Measurements from ENCODE around the gene KRTAP4-8. TPM values are rescaled to one million over a fixed set of nuclear protein-coding genes. Genes with fewer than 3 reads are reported as not detected.
"Not testable (repeated sequence)": the region's sequence is repeated elsewhere in the genome, so short reads cannot be mapped to it uniquely, and the experiment has no call there.

KRTAP4-8 gene
- total and polyA plus RNA-seq, 2 of the 8 experiments (the other 6 are each of a cell fraction or from before 2014, with no cell fraction given) = not detected

DNA sequence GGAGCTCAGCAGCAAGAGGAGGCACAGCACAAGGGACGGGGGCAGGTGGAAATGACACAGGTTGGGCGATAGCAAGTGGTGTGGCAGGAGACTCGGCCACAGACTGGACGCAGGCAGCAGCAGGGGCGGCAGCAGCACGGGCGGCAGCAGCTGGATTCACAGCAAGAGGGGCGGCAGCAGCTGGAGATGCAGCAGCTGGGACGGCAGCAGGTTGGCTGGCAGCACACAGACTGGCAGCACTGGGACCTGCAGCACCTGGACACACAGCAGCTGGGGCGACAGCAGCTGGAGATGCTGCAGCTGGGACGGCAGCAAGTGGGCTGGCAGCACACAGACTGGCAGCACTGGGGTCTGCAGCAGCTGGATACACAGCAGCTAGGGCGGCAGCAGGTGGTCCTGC, 41.9 kb upstream of the KRTAP4-8 start:
- H3K18ac ChIP-seq (ENCODE audit: extremely low read depth, low read length); H3K4me1 ChIP-seq (replicated peaks in 1 of 4; ENCODE audit: control insufficient read depth in 3 of 4, insufficient read depth in 4 of 4, low read length in 3 of 4): not testable (repeated sequence)

More for the DNA sequence above, 41.9 kb upstream of the KRTAP4-8 start:
- H2BK20ac ChIP-seq (ENCODE audit: low read length); H4K8ac ChIP-seq (ENCODE audit: extremely low read depth, insufficient read depth, low read length); POLR2A ChIA-PET (ENCODE audit: partially characterized antibody); H2BK12ac ChIP-seq (ENCODE audit: low read depth, low read length); H3K23ac ChIP-seq (ENCODE audit: insufficient read length); H3K79me2 ChIP-seq (ENCODE audit: control insufficient read depth in 1 of 2, insufficient read depth in 2 of 2, low read length in 2 of 2); H2BK5ac ChIP-seq (ENCODE audit: low read depth, low read length); H3K56ac ChIP-seq (replicated peaks; ENCODE audit: insufficient read length, low read depth, low read length); H3K79me1 ChIP-seq (ENCODE audit: low read depth, low read length); H3K27ac ChIP-seq (ENCODE audit: low read depth, low read length); H2AFZ ChIP-seq (ENCODE audit: low read length); DNase-seq (ENCODE audit: low read depth in 1 of 2, low spot score in 2 of 2); H4K5ac ChIP-seq (ENCODE audit: insufficient read length, low read depth, low read length); H4K20me1 ChIP-seq (replicated peaks in 1 of 2; ENCODE audit: control insufficient read depth in 1 of 2, insufficient read depth in 2 of 2, low read length in 2 of 2); H3K36me3 ChIP-seq (ENCODE audit: control insufficient read depth in 2 of 4, insufficient read depth in 4 of 4, low read length in 3 of 4); H4K91ac ChIP-seq (replicated peaks; ENCODE audit: insufficient read length, low read length); H2AK5ac ChIP-seq (ENCODE audit: low read depth, low read length); H3K4me2 ChIP-seq (ENCODE audit: insufficient read depth in 1 of 2, low read depth in 2 of 2, low read length in 2 of 2); H3K14ac ChIP-seq (ENCODE audit: insufficient read length); H2BK120ac ChIP-seq (replicated peaks; ENCODE audit: low read depth, low read length); CTCF ChIA-PET (ENCODE audit: partially characterized antibody); H3K23me2 ChIP-seq (ENCODE audit: low read depth, low read length); FAIRE-seq; H3K27me3 ChIP-seq (replicated peaks in 1 of 4; ENCODE audit: control insufficient read depth in 3 of 4, extremely low read depth in 1 of 4, insufficient read depth in 3 of 4, low read length in 3 of 4); H2BK15ac ChIP-seq (ENCODE audit: low read length); H3K9ac ChIP-seq (replicated peaks in 1 of 4; ENCODE audit: extremely low read depth in 1 of 4, low read depth in 3 of 4, low read length in 3 of 4); H3K4me3 ChIP-seq (ENCODE audit: extremely low read depth in 1 of 4, insufficient read depth in 2 of 4, low read depth in 3 of 4, low read length in 4 of 4); H3K4ac ChIP-seq (replicated peaks; ENCODE audit: insufficient read length, low read depth, low read length): not testable (repeated sequence)
- peaks cover 12% of the 10 kb centered on the region in 2 experiments; a peak in 3 of 4 replicates for H3K9me3 ChIP-seq (ENCODE audit: insufficient read depth in 2 of 2, low read depth in 1 of 2, low read length in 1 of 2)
- 89% methylated on average over 12 of the region's 12 CpGs; no CpG with 5 or more reads in 1 of the 2 experiments for WGBS, 2 experiments (ENCODE audit: extremely low coverage in 1 of 2, insufficient coverage in 1 of 2, insufficient read length in 1 of 2, insufficient replicate concordance in 2 of 2, low coverage in 1 of 2, low lambda C conversion rate in 2 of 2, missing lambda C conversion rate in 1 of 2)
